ENCODE results near the gene H19. TPM values are rescaled to one million over a fixed set of nuclear protein-coding genes. Genes with fewer than 3 reads are reported as not detected.

H19 gene
- total RNA-seq, 2 donors from 2014 or later, result not detected

DNA sequence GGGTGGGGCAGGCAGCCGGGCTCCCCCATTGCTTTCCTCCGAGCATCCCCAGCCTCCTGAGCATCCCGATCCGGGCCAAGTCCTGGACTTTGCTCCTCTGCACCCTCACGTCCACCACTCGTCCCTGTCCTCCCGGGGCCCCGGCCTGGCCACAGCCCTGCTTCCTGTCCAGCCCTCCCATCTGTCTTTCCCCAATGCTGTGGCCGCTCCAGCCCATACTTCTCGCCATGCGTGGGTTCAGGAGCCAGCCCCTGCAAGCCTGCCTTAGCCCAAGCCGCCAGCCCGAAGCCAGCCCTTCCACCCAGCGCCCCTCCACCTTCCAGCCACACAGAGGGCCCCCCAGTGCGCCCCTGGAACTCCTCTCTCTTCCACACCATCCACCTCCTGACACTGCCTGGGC is 26.7 kb downstream of the H19 start:
- no peak overlapping the region for H3K4me3 Mint-ChIP-seq
- no peak overlapping the region for H3K27ac Mint-ChIP-seq
- H3K36me3 Mint-ChIP-seq (ENCODE audit: insufficient read depth in 2 of 2), result no peaks in the 10 kb centered on the region
- ATAC-seq (replicated peaks in 1 of 2) (no peak), DNase-seq (no peak)
- H3K4me1 Mint-ChIP-seq (ENCODE audit: low read depth), result no peaks in the 10 kb centered on the region
- H3K27me3 Mint-ChIP-seq (ENCODE audit: low read depth), result no peaks in the 10 kb centered on the region
- H3K9me3 Mint-ChIP-seq, result no peaks in the 10 kb centered on the region

DNA sequence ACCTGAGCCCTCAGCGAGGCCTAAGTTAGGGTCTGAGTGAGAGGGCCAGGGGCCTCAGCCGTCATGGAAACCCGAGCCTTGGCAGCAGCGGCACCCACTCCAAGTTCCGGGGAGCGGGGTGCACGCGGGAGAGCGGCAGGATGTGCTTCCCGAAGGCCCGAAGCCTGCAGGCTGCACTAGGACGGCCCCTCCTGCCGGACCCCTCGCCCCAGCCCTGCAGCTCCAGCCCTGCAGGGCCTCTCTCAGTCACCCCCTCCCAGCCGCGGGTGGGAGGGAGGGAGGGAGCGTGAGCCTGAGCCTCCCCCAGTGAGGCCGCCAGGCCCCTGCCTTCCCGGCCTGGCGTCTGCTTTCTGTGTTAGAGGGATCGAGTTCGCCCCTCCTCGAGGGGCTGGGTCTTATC is 27.9 kb downstream of the H19 start:
- Mint-ChIP-seq H3K4me1 (ENCODE audit: low read depth) (no peaks in the 10 kb centered on the region), H3K27ac (no peak overlapping the region), H3K9me3 (no peaks in the 10 kb centered on the region), H3K4me3 (no peak overlapping the region), H3K36me3 (ENCODE audit: insufficient read depth in 2 of 2) (no peaks in the 10 kb centered on the region), H3K27me3 (ENCODE audit: low read depth) (no peaks in the 10 kb centered on the region)
- no peak for DNase-seq
- ATAC-seq (replicated peaks in 1 of 2), result no peak

DNA sequence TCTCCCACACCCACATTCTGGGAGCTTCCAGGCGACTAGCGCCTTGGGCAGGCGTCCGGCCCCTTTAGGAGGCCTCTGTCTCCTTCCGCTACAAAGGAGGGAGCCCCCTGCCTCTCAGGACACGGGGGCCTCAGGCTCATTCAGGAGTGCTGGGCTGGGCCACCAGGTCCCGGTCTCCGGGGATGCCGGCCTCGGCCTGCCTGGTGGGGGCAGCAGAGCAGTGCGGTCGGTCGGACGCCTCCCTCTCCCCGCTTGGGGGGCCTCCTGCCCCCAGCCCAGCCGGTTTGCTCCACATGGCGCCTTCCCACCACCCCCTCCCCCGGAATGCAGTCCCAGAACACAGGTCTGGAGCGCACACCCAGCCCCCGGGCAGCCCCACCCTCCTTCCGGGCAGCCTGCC is 28.6 kb downstream of the H19 start:
- H3K4me3 Mint-ChIP-seq, result no peak overlapping the region
- H3K27me3 Mint-ChIP-seq (ENCODE audit: low read depth), result no peaks in the 10 kb centered on the region
- no peaks in the 10 kb centered on the region for H3K36me3 Mint-ChIP-seq (ENCODE audit: insufficient read depth in 2 of 2)
- DNase-seq (no peak), ATAC-seq (replicated peaks in 1 of 2) (no peak)
- no peaks in the 10 kb centered on the region for H3K4me1 Mint-ChIP-seq (ENCODE audit: low read depth)
- H3K27ac Mint-ChIP-seq, result no peak overlapping the region
- H3K9me3 Mint-ChIP-seq, result no peaks in the 10 kb centered on the region

DNA sequence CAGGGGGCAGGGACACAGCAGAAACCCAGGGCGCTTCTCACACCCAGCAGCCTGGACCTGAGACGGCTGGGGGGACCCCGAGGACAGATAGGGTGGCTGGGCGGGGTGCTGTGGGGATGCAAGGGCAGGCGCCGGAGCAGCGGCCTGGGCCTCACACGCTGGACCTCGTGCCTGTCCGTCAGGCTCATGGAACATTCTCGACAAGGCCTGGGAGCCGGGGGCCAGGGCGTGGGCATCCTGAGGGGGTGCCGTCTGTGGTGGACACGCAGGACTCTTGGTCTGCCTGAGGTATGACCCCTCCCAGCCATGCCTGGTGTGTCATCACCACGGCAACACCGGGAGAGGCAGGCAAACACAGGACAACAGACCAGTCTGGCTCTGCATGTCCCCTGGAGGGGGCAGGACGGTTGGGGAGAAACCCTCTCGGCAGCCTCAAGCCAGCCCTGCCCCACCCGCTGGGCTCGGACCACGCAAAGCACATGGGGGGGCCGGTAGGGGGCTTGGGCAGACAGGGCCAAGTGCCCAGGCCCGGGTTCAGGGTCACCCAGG is 29.1 kb downstream of the H19 start:
- Mint-ChIP-seq H3K36me3 (ENCODE audit: insufficient read depth in 2 of 2) (no peaks in the 10 kb centered on the region), H3K9me3 (no peaks in the 10 kb centered on the region), H3K4me3 (no peak overlapping the region), H3K27me3 (ENCODE audit: low read depth) (no peaks in the 10 kb centered on the region), H3K4me1 (ENCODE audit: low read depth) (no peaks in the 10 kb centered on the region), H3K27ac (no peak overlapping the region)
- DNase-seq, result no peak
- ATAC-seq (replicated peaks in 1 of 2), result no peak

DNA sequence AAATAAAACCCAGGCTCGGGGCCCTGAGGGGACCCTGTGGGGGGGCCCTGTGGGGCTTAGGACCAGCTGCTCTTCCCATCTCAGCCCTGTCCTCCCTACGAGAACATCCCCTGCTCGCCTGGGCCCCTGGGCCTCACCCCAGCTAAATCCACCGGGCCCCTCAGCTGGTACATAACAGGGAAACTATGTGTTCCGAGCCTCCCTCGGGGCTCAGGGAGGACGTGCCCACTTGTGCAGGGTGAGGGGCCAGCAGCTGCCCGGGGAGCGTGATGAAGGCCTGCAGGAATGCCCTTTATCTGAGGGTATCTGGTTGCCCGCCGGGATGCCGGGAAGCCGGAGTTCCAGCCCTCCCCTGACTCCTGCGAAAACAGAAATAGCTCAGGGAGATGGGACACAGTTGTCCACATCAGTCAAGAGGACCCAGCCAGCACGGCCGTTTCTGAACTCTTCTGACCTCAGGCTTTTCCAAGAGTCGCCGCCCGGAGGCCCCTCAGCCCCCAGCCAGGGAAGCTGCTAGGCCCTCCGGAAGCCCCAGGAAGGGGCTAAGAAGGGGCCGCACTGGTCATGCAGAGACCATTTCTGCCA is 29.9 kb downstream of the H19 start:
- no peaks in the 10 kb centered on the region for H3K36me3 Mint-ChIP-seq (ENCODE audit: insufficient read depth in 2 of 2)
- no peaks in the 10 kb centered on the region for H3K9me3 Mint-ChIP-seq
- H3K4me3 Mint-ChIP-seq, result no peak overlapping the region
- H3K4me1 Mint-ChIP-seq (ENCODE audit: low read depth), result no peaks in the 10 kb centered on the region
- no peak overlapping the region for H3K27ac Mint-ChIP-seq
- no peaks in the 10 kb centered on the region for H3K27me3 Mint-ChIP-seq (ENCODE audit: low read depth)
- DNase-seq, result no peak
- ATAC-seq (replicated peaks in 1 of 2), result no peak

DNA sequence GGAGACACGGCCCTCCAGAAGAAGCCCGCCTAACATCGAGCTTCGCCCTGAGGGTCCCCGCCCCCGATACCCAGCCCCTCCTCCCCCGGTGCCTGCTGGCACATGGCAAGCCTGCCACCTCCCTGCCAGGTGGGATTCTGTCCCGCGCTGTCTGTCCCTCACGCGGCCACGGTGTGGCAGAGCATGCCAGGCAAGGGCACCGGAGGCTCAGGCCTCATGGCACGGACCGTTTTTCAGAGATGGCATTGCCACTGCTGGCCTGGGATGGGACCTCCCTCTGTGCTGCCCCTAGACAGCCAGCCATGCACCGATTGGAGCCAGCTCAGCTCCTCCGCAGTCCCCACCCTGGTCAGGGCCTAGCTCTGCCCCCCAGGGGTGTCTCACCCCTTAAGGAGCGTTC is 31.1 kb downstream of the H19 start:
- Mint-ChIP-seq H3K27me3 (ENCODE audit: low read depth) (no peaks in the 10 kb centered on the region), H3K9me3 (no peaks in the 10 kb centered on the region), H3K4me3 (no peak overlapping the region), H3K27ac (no peak overlapping the region), H3K36me3 (ENCODE audit: insufficient read depth in 2 of 2) (no peaks in the 10 kb centered on the region), H3K4me1 (ENCODE audit: low read depth) (no peaks in the 10 kb centered on the region)
- DNase-seq (no peak), ATAC-seq (replicated peaks in 1 of 2) (no peak)

DNA sequence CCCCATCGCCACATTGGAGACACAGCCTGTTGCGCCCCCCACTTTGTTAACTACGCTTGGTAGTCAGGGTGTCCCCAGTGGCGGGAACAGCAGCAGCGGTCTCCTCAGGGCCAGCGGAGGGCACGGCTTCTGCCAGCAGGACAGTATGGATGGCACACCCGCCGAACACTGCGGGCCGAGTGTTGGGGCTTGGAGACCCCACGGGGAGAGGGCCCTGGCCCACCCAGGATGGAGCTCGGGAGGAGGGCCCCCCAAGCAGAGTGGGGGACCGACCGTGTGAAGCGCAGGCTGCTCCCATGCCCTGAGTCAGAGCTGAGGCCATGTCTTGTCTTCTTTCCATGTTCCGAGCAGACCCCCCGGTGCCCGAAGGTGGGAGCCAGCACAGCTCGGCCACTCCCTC is 32.7 kb downstream of the H19 start:
- Mint-ChIP-seq H3K27me3 (ENCODE audit: low read depth) (no peaks in the 10 kb centered on the region), H3K9me3 (no peaks in the 10 kb centered on the region), H3K4me1 (ENCODE audit: low read depth) (no peaks in the 10 kb centered on the region), H3K4me3 (no peak overlapping the region), H3K36me3 (ENCODE audit: insufficient read depth in 2 of 2) (no peaks in the 10 kb centered on the region), H3K27ac (no peak overlapping the region)
- DNase-seq, result no peak
- no peak for ATAC-seq (replicated peaks in 1 of 2)

DNA sequence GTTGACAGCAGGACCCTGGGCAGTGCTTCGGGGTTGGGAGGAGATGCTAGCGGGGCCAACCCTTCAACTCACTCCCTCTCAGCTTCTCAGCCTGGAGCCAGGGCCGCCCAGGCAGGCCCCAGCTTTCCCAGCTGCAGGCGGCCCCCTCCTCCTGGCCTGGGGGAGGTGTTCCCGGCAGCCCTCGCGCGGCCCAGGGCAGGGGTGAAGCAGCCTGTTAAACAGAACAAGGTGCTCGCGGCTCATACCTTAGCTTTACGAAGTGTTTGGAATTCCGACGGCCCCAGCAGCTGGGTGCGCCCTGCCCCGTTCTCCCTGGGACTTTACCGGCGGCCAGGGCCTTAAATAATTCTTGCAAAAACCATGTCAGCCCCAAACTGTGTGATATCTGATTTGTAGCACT is 33.3 kb downstream of the H19 start:
- H3K27me3 Mint-ChIP-seq (ENCODE audit: low read depth), result no peaks in the 10 kb centered on the region
- H3K27ac Mint-ChIP-seq, result no peak overlapping the region
- H3K36me3 Mint-ChIP-seq (ENCODE audit: insufficient read depth in 2 of 2), result no peaks in the 10 kb centered on the region
- ATAC-seq (replicated peaks in 1 of 2), result no peak
- no peaks in the 10 kb centered on the region for H3K4me1 Mint-ChIP-seq (ENCODE audit: low read depth)
- no peak for DNase-seq
- no peak overlapping the region for H3K4me3 Mint-ChIP-seq
- H3K9me3 Mint-ChIP-seq, result no peaks in the 10 kb centered on the region

DNA sequence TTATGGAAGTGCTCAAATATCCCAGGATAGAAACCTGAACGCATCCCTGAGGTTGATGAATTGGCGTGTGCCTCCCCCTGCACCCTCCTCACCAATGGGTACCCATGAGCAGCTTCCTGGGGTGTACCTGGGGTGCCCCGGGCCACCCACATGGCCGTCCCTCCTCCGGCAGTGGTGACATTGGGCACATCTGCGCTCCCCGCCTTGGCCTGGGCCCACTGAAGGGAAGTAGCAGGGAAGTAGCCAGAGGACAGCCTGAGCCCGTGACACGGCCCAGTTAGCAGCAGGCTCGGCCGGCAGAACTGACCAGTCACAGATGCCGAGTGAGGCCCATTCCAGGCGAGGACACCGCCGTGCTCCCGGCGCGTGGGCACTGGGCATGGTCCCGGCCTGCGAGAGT is 33.8 kb downstream of the H19 start:
- H3K36me3 Mint-ChIP-seq (ENCODE audit: insufficient read depth in 2 of 2), result no peaks in the 10 kb centered on the region
- H3K27me3 Mint-ChIP-seq (ENCODE audit: low read depth), result no peaks in the 10 kb centered on the region
- no peak overlapping the region for H3K4me3 Mint-ChIP-seq
- H3K9me3 Mint-ChIP-seq, result no peaks in the 10 kb centered on the region
- no peak overlapping the region for H3K27ac Mint-ChIP-seq
- DNase-seq (no peak), ATAC-seq (replicated peaks in 1 of 2) (no peak)
- no peaks in the 10 kb centered on the region for H3K4me1 Mint-ChIP-seq (ENCODE audit: low read depth)

DNA sequence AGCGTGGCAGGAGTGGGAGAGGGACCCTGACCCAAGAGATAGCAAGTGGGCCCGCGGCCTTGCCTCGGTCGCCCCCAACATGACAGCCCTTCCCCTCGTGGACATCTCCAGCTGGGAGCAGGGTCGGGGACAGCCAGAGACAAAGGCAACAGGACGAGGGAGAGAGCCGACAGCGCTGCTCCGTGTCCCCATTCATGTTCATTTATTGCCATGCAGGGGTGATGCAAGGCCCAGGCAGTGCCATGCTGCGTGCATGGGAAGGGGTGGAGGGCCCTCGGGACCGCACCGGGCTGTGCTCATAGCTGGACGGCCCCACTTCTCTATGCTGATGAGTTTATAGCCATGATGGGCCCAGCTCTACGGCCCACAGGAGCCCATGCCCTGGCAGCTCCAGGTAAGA is 37.9 kb downstream of the H19 start:
- DNase-seq (no peak), ATAC-seq (replicated peaks in 1 of 2) (no peak)
- no peaks in the 10 kb centered on the region for H3K4me1 Mint-ChIP-seq (ENCODE audit: low read depth)
- no peak overlapping the region for H3K27ac Mint-ChIP-seq
- H3K27me3 Mint-ChIP-seq (ENCODE audit: low read depth), result no peaks in the 10 kb centered on the region
- no peak overlapping the region for H3K4me3 Mint-ChIP-seq
- H3K9me3 Mint-ChIP-seq, result no peaks in the 10 kb centered on the region
- no peaks in the 10 kb centered on the region for H3K36me3 Mint-ChIP-seq (ENCODE audit: insufficient read depth in 2 of 2)

DNA sequence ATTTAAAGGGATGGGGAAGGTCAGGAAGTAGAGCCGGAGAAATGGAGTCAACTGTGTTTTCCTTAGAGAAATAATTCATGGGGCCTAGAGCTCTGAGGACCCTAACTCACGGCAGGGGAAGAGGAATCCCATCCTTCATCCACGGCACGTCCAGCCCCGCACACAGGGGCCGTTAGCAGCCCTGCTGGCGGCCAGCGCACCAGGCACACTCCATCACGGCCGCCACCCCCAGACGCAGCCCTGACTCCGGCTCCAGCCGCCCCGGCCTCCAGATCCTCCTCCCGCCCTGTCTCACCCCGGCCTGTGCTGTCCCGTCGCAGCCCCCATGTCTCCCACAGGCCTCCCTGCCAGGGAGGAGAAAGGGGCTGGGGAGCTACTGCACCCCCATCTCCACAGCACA is 39.3 kb downstream of the H19 start:
- ATAC-seq (replicated peaks in 1 of 2), result no peak
- Mint-ChIP-seq H3K4me1 (ENCODE audit: low read depth) (no peaks in the 10 kb centered on the region), H3K4me3 (no peak overlapping the region), H3K9me3 (no peaks in the 10 kb centered on the region), H3K27me3 (ENCODE audit: low read depth) (no peaks in the 10 kb centered on the region), H3K36me3 (ENCODE audit: insufficient read depth in 2 of 2) (no peaks in the 10 kb centered on the region), H3K27ac (no peak overlapping the region)
- DNase-seq, result no peak

DNA sequence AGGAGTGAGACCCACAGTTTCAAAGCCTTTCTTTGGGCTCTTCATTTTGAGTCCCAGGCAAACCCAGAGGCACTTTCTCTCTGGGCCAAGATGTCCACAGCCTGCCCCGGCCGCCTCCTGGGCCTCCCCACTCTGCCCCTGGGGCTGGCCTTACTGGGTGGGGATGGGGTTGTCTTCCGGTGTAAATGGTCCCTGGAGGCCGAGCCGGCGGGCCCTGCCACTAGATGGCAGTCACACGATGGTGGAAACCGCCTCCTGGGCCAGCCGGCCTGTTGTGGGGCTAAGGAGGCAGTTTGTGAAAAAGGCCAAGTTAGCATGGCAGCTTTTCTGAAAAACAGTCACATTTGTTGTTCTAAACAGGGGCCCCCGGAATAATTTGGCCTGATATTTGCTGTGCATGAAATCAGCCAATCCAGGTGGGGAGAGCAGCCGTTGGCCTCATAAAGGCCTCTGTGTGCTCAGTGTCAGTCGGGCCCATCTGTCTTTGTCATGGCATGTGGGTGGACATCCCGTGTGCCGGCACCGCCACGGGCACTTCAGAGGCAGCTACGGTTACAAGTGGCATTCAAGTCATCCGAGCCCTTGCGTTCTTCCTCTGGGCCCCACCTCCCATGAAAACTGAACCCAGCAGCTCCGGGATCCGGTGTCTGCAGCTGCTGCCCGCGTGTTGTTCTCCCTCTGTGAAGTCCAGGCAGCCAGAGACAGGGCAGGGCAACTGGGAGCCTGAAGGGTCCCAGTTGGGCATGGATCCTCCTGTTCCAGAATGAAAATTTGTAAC is 44.0 kb downstream of the H19 start:
- peak in 1 of 2 donors; percentile 50 for ATAC-seq (replicated peaks in 1 of 2)
- Mint-ChIP-seq H3K27ac (no peak overlapping the region), H3K9me3 (no peaks in the 10 kb centered on the region), H3K36me3 (ENCODE audit: insufficient read depth in 2 of 2) (no peaks in the 10 kb centered on the region), H3K4me1 (ENCODE audit: low read depth) (no peaks in the 10 kb centered on the region), H3K4me3 (no peak overlapping the region), H3K27me3 (ENCODE audit: low read depth) (no peaks in the 10 kb centered on the region)
- no peak for DNase-seq

DNA sequence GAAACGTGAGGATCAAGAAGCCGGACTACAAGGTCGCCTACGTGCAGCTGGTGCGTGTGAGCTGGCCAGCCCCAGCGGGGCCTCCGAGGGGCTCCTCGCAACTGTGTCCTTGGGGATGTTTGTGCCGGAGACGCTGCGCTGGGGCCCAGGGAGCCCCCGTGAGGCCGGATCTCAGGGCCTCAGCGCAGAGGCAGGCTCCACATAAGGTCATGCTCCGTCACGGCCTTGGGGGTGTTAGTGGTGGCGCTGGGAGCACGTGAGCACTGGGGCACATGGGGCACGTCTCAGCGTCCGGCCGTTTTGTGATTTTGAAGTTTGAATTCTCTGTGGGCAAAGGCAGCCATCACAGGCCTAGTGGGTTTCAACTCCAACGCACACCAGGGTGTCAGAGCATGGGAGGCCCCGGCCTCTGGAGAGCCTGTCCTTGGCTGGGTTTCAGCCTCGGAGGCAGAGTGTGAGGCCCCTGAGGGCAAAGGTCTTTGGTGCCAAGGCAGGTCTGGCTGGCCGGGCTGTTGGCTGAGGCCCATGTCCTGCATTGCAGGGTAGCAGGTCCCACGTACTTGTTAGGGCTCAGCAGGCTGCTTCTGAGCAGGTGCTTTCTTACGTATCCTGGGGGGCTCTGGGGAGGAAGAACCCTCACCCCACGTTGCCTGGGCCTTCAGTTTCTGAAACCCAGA is 44.7 kb downstream of the H19 start:
- no peak for DNase-seq
- ATAC-seq (replicated peaks in 1 of 2), result no peak
- Mint-ChIP-seq H3K27ac (no peak overlapping the region), H3K4me1 (ENCODE audit: low read depth) (no peaks in the 10 kb centered on the region), H3K27me3 (ENCODE audit: low read depth) (no peaks in the 10 kb centered on the region), H3K36me3 (ENCODE audit: insufficient read depth in 2 of 2) (no peaks in the 10 kb centered on the region), H3K4me3 (no peak overlapping the region), H3K9me3 (no peaks in the 10 kb centered on the region)
